ENCODE data around the gene TSHZ2. TPM values are rescaled to one million over a fixed set of nuclear protein-coding genes. Genes with fewer than 3 reads are reported as not detected.

Gene TSHZ2
- total RNA-seq, 4 donors from 2014 or later = 4.0 to 57.8 (median 10.3) TPM

DNA sequence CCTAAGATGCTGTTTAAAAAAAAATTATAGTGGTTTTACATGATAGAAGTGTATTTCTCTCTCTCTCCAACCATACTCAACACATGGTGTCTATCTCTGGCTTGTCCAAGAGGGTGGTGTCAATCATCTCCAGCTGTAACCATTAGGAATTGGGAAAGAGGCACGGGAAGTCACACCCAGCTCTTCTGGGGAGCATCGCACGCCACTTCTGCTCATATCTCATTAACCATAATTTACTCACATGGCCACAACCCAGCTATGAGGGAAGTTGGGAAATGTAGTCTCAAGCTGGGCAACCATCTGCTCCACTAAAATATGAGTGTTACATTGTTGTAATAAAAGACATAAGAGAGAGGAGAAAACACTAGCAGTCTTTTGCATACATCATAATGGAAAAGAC is 30.4 kb upstream of the TSHZ2 start:
- Histone ChIP-seq H3K4me3 (no peak overlapping the region), H3K9me3 (no peaks in the 10 kb centered on the region), H3K36me3 (no peaks in the 10 kb centered on the region), H3K4me1 (no peaks in the 10 kb centered on the region), H3K27ac (no peak overlapping the region), H3K27me3 (no peaks in the 10 kb centered on the region)
- DNase-seq = no peak
- TF ChIP-seq POLR2A (IDR thresholded peaks at IDR 0.05) = no peak
- no peak for TF ChIP-seq CTCF (IDR thresholded peaks at IDR 0.05)

GRCh38 chr20:52943185-52943841 is 28.8 kb upstream of the TSHZ2 start:
- Histone ChIP-seq H3K27ac (no peak overlapping the region), H3K4me1 (no peaks in the 10 kb centered on the region), H3K9me3 (no peaks in the 10 kb centered on the region), H3K27me3 (no peaks in the 10 kb centered on the region), H3K36me3 (no peaks in the 10 kb centered on the region), H3K4me3 (no peak overlapping the region)
- no peak for DNase-seq
- TF ChIP-seq CTCF (IDR thresholded peaks at IDR 0.05) = no peak

GRCh38 chr20:52945268-52945667 is 26.9 kb upstream of the TSHZ2 start:
- Histone ChIP-seq H3K27me3 (no peaks in the 10 kb centered on the region), H3K4me3 (no peak overlapping the region), H3K9me3 (no peaks in the 10 kb centered on the region), H3K4me1 (no peaks in the 10 kb centered on the region), H3K27ac (no peak overlapping the region), H3K36me3 (no peaks in the 10 kb centered on the region)
- TF ChIP-seq CTCF (IDR thresholded peaks at IDR 0.05) (no peak), POLR2A (IDR thresholded peaks at IDR 0.05) (no peak)
- no peak for DNase-seq

DNA sequence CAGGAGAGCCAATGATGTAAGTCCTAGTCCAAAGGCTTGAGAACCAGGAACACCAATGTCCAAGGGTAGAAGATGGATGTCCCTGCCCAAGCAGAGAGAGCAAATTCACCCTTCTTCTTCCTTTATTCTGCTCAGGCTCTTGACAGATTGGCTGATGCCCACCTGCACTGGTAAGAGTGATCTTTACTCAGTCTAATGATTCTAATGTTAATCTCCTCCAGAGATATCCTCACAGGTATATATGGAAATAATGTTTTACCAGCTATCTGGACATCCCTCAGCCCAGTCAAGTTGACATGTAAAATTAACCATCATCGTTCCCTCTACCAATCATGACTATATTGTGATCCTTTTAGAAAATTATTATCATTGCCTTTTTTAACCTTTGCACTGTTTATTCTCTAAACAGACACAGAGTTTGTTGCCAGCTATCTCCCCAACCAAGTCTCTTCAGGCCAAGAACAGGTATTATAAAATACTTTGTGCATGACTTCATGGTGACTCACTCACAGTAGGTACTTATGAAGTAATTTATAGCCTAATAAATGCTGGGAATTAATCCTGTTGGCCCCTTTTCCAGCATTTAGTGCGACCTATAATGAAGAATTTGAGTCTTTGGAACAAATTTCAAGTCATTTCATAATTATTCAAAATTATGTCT is 26.2 kb upstream of the TSHZ2 start:
- Histone ChIP-seq H3K36me3 (no peaks in the 10 kb centered on the region), H3K27ac (no peak overlapping the region), H3K27me3 (no peaks in the 10 kb centered on the region), H3K4me1 (no peaks in the 10 kb centered on the region), H3K4me3 (no peak overlapping the region), H3K9me3 (no peaks in the 10 kb centered on the region)
- TF ChIP-seq CTCF (IDR thresholded peaks at IDR 0.05) (no peak), POLR2A (IDR thresholded peaks at IDR 0.05) (no peak)
- DNase-seq = no peak

GRCh38 chr20:52948491-52948890 is 23.7 kb upstream of the TSHZ2 start:
- Histone ChIP-seq H3K4me1 (no peaks in the 10 kb centered on the region), H3K27me3 (no peaks in the 10 kb centered on the region), H3K9me3 (no peaks in the 10 kb centered on the region), H3K27ac (no peak overlapping the region), H3K4me3 (no peak overlapping the region), H3K36me3 (no peaks in the 10 kb centered on the region)
- TF ChIP-seq CTCF (IDR thresholded peaks at IDR 0.05) (no peak), POLR2A (IDR thresholded peaks at IDR 0.05) (no peak)
- DNase-seq = no peak
